ENCODE measurements around the gene SIGLEC8.
"Not testable (repeated sequence)": the region's sequence is repeated elsewhere in the genome, so short reads cannot be mapped to it uniquely, and the experiment has no call there.

SIGLEC8 gene

DNA sequence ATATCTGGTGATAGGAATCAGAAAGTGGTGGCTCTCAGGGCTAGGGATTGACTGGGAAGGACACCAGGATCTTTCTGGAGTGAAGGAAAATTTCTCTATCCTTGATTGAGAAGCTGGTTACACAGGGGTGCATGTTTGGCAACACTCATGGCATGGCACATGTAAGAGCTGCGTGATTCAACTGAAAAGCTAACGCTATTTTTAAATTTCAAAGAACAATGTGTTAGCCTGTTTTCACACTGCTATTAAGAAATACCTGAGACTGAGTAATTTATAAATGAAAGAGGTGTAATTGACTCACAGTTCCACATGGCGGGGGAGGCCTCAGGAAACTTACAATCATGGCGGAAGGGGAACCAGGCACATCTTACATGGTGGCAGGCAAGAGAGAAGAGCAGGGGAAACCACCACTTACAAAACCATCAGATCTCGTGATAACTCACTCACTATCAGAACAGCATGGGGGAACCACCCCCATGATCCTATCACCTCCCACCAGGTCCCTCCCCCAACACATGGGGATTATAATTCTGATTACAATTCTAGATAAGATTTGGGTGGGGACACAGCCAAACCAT lies 7.4 kb downstream of the SIGLEC8 start:
- Histone ChIP-seq H3K27me3 (ENCODE audit: insufficient read depth, poor library complexity, severe bottlenecking) (no peaks in the 10 kb centered on the region), H3K36me3 (ENCODE audit: low read depth) (no peaks in the 10 kb centered on the region), H3K4me1 (ENCODE audit: insufficient read depth, poor library complexity, severe bottlenecking) (no peaks in the 10 kb centered on the region), H3K4me3 (ENCODE audit: severe bottlenecking) (no peak overlapping the region), H3K9me3 (ENCODE audit: severe bottlenecking) (no peaks in the 10 kb centered on the region), H3K27ac (ENCODE audit: poor library complexity, severe bottlenecking) (no peak overlapping the region)
- no peak for ATAC-seq (ENCODE audit: low read depth)
- no peak for DNase-seq (ENCODE audit: low spot score)
- TF ChIP-seq, protein P1, sequence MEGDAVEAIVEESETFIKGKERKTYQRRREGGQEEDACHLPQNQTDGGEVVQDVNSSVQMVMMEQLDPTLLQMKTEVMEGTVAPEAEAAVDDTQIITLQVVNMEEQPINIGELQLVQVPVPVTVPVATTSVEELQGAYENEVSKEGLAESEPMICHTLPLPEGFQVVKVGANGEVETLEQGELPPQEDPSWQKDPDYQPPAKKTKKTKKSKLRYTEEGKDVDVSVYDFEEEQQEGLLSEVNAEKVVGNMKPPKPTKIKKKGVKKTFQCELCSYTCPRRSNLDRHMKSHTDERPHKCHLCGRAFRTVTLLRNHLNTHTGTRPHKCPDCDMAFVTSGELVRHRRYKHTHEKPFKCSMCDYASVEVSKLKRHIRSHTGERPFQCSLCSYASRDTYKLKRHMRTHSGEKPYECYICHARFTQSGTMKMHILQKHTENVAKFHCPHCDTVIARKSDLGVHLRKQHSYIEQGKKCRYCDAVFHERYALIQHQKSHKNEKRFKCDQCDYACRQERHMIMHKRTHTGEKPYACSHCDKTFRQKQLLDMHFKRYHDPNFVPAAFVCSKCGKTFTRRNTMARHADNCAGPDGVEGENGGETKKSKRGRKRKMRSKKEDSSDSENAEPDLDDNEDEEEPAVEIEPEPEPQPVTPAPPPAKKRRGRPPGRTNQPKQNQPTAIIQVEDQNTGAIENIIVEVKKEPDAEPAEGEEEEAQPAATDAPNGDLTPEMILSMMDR (IDR thresholded peaks at IDR 0.05; ENCODE audit: poor library complexity, severe bottlenecking): no peak

DNA sequence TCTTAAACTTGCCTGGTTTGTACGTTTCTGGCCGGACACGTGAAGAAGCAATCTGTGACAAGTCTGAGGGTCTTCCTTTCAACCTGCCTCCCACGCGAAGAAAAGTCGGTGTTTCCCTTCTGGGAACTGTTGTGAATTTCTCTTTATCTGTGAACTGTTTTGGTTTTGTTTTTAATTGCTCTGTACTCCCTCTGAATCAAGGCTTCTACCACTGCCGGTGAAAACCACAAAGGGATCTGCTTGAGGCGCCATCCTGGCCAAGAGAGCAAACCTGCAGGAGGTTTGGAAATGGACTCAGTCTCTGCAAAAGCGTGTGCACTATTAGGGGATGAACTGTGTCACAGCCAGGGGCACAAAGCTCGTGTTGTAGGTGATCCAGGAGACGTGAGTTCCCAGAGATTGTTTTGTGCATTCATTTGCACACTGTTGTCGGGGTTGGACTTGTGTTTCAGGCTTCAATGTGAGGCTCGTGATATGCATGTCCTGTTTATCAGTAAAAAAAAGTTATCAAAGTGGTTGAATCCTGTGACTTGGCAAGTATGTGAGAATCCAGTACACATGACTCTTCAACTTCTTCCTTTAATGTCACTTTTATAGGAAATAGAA lies 9.7 kb downstream of the SIGLEC8 start:
- DNase-seq (ENCODE audit: low spot score) (no peak), ATAC-seq (ENCODE audit: low read depth) (no peak)
- H3K36me3 ChIP-seq (ENCODE audit: low read depth): no peaks in the 10 kb centered on the region
- no peaks in the 10 kb centered on the region for H3K4me1 ChIP-seq (ENCODE audit: insufficient read depth, poor library complexity, severe bottlenecking)
- no peaks in the 10 kb centered on the region for H3K9me3 ChIP-seq (ENCODE audit: severe bottlenecking)
- H3K4me3 ChIP-seq (ENCODE audit: severe bottlenecking): no peak overlapping the region
- no peaks in the 10 kb centered on the region for H3K27me3 ChIP-seq (ENCODE audit: insufficient read depth, poor library complexity, severe bottlenecking)
- TF ChIP-seq, protein P1 (IDR thresholded peaks at IDR 0.05; ENCODE audit: poor library complexity, severe bottlenecking): no peak
- H3K27ac ChIP-seq (ENCODE audit: poor library complexity, severe bottlenecking): no peak overlapping the region

DNA sequence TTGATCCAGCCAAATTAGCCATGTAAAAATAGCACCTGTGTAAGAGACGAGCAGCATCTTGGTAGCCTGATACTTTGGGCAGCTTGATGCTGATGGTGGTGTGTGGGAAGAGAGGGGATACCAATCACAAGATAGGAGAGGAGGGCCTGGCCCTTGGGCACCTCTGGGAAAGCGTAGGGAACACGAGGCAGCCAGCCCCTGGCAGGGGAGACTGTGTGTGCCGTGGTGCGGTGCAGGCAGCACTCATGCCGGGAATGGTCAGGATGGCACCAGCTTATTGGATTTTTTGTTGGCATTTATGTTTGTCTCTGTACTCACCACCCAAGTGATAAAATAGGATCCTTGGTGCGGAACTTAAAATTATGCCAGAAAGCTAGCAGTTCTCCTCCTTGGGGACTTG lies 10.2 kb downstream of the SIGLEC8 start:
- no peak overlapping the region for H3K4me3 ChIP-seq (ENCODE audit: severe bottlenecking)
- H3K27me3 ChIP-seq (ENCODE audit: insufficient read depth, poor library complexity, severe bottlenecking): no peaks in the 10 kb centered on the region
- no peak overlapping the region for H3K27ac ChIP-seq (ENCODE audit: poor library complexity, severe bottlenecking)
- no peaks in the 10 kb centered on the region for H3K36me3 ChIP-seq (ENCODE audit: low read depth)
- no peaks in the 10 kb centered on the region for H3K4me1 ChIP-seq (ENCODE audit: insufficient read depth, poor library complexity, severe bottlenecking)
- DNase-seq (ENCODE audit: low spot score) (no peak), ATAC-seq (ENCODE audit: low read depth) (no peak)
- no peaks in the 10 kb centered on the region for H3K9me3 ChIP-seq (ENCODE audit: severe bottlenecking)
- TF ChIP-seq, protein P1 (IDR thresholded peaks at IDR 0.05; ENCODE audit: poor library complexity, severe bottlenecking): no peak

DNA sequence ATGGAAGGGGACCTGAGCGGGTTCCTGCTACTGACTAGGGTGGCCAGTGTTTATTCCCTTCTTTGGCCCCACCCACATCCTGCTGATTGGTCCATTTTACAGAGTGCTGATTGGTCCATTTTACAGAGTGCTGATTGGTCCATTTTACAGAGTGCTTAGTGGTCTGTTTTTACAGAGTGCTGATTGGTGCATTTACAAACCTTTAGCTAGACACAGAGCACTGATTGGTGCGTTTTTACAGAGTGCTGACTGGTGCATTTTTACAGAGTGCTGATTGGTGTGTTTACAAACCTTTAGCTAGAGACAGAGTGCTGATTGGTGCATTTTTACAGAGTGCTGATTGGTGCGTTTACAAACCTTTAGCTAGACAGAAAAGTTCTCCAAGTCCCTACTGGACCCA lies 10.7 kb downstream of the SIGLEC8 start:
- DNase-seq (ENCODE audit: low spot score); H3K27ac ChIP-seq (ENCODE audit: poor library complexity, severe bottlenecking); H3K4me1 ChIP-seq (ENCODE audit: insufficient read depth, poor library complexity, severe bottlenecking); H3K27me3 ChIP-seq (ENCODE audit: insufficient read depth, poor library complexity, severe bottlenecking); H3K4me3 ChIP-seq (ENCODE audit: severe bottlenecking); ATAC-seq (ENCODE audit: low read depth); H3K36me3 ChIP-seq (ENCODE audit: low read depth); H3K9me3 ChIP-seq (ENCODE audit: severe bottlenecking): not testable (repeated sequence)

DNA sequence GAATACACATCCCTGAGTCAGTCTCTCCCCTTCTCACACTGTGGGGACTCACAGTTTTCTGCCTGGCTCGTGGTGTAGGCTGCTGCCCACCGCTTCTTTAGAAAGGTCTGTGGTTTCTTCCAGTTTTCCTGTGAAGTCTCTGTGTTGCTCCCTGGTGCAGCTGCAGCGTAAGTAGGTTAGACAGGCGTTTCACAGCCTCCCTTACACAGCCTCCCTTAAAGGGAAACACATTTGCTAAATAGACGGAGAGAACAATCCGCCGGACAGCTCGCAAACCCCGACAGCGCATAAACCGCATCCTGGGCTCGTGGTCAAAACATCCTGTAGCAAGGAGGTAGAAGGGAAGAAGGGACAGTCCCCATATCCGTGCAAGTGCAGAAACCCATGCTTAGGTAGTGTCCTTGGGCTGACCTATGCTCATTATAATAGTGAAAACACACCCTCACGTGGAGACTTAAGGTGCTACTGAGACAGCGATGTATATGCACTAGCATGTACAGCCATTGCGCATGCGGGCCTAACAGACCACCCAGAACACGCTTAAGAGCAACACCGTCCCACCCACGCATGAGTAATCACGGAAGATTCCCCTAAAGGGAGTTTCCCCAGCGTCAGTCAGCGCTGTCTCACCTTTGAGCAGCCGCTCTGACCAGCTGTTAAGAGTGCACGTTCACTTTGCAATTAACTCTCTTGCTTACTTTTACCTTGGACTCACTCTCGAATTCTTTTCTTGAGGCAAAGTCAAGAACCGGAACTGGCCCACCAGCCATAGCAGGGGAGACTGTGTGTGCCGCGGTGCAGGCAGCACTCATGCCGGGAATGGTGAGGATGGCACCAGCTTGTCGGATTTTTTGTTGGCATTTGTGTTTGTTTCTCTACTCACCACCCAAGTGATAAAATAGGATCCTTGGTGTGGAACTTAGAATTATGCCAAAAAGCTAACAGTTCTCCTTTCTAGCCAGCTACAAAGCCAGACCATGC lies 16.6 kb downstream of the SIGLEC8 start:
- TF ChIP-seq, protein P1 (IDR thresholded peaks at IDR 0.05; ENCODE audit: poor library complexity, severe bottlenecking): no peak
- H3K27me3 ChIP-seq (ENCODE audit: insufficient read depth, poor library complexity, severe bottlenecking): peaks cover 16% of the 10 kb centered on the region
- ATAC-seq (ENCODE audit: low read depth): peak; percentile 58
- no peaks in the 10 kb centered on the region for H3K9me3 ChIP-seq (ENCODE audit: severe bottlenecking)
- no peak for DNase-seq (ENCODE audit: low spot score)
- H3K36me3 ChIP-seq (ENCODE audit: low read depth): no peaks in the 10 kb centered on the region
- H3K4me3 ChIP-seq (ENCODE audit: severe bottlenecking): no peak overlapping the region
- no peak overlapping the region for H3K27ac ChIP-seq (ENCODE audit: poor library complexity, severe bottlenecking)
- no peaks in the 10 kb centered on the region for H3K4me1 ChIP-seq (ENCODE audit: insufficient read depth, poor library complexity, severe bottlenecking)
